Measurements from ENCODE around the gene PRR15.

Gene PRR15

DNA sequence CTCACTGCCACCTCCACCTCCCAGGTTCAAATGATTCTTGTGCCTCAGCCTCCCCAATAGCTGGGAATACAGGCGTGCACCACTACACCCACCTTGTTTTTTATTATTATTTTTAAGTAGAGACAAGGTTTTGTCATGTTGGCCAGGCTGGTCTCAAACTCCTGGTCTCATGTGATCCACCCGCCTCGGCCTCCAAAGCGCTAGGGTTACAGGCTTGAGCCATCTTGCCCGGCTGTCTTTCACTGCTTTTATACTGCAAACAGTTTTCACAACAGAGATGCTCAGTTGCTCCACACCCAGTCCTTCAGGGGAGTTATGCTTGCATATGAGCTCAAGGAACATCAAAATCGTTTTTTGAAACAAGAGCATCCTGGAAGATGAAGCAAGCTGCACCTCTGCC is 1.3 kb upstream of the PRR15 start:
- TF ChIP-seq GATA3 (IDR thresholded peaks at IDR 0.05; ENCODE audit: low read depth, low read length) (no peak), GATA2 (IDR thresholded peaks at IDR 0.05; ENCODE audit: low read depth, low read length) (no peak)

DNA sequence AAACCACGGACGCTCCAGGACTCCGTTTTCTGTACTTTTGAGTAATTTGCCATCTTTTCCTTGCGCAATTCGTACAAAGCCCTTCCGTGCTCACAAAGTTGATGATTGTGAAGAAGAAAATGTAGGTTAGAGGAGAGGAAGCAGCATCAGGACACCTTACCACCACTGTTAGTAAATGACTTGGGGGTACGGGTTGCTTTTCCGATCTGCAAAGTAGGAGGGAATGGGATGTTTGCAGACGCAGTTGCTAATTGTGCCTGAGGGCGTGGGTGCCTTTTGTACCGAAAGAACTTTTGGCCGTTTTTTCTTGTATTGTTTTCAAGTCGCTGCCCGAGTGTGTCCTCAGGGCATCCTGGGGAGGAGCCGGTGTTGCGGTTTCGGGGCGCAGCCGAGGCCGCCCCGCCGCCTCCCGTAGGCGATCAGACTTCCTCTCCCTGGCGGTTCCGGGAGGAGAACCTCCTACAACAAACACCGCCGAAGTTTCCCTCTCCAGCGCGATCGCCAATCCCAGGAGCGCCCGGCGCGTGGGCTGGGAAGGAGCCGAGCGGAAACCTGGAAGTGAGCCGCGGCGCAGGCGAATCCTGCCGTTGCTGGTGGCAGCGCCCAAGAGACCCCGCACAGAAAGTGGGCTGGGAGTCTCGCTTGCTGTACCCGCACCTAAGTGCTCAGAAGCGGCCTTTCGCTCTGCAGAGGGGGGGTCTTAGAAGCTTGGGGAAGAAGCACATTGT is 1.0 kb downstream of the PRR15 start:
- TF ChIP-seq GATA2 (IDR thresholded peaks at IDR 0.05; ENCODE audit: low read depth, low read length) (no peak), GATA3 (IDR thresholded peaks at IDR 0.05; ENCODE audit: low read depth, low read length) (no peak)

DNA sequence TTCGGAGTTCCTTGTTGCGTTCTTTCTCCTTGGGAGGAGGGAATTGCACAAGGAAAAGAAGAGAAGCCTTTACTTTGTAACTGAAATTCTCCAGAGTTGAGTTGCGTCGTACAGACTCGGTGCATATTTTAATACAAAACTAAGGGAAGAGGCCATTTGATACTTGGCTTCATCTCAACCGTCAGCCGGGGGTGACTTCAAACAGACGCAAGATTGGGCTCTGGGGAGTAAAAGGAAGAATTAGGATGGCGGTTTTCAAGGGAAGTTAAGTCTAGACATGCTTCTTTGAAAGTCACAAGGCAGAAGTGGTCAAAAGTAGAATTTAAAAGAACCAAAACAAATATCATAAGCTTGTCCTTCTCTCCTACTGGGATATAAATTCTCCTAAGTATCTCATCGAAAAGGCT is 1.6 kb downstream of the PRR15 start:
- TF ChIP-seq GATA2 (IDR thresholded peaks at IDR 0.05; ENCODE audit: low read depth, low read length) (no peak), GATA3 (IDR thresholded peaks at IDR 0.05; ENCODE audit: low read depth, low read length) (no peak)

DNA sequence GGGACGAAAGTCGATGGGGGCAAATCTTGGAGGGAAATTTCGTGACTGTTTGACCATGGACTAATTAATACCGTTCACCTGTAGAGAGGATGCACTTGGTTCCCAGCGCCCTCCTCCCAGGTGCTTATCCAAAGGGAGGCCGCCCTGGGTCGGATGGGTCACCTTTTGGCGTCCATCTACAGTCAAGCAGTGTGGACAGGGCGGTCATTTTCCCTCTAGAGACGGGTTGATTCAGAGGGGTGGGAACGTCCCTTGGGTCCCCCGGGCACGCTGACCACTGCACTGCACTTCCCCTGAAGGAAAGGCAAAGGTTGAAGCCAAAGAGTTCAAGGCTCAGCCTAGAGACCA is 2.0 kb downstream of the PRR15 start:
- TF ChIP-seq GATA2 (IDR thresholded peaks at IDR 0.05; ENCODE audit: low read depth, low read length) (no peak), GATA3 (IDR thresholded peaks at IDR 0.05; ENCODE audit: low read depth, low read length) (no peak)

DNA sequence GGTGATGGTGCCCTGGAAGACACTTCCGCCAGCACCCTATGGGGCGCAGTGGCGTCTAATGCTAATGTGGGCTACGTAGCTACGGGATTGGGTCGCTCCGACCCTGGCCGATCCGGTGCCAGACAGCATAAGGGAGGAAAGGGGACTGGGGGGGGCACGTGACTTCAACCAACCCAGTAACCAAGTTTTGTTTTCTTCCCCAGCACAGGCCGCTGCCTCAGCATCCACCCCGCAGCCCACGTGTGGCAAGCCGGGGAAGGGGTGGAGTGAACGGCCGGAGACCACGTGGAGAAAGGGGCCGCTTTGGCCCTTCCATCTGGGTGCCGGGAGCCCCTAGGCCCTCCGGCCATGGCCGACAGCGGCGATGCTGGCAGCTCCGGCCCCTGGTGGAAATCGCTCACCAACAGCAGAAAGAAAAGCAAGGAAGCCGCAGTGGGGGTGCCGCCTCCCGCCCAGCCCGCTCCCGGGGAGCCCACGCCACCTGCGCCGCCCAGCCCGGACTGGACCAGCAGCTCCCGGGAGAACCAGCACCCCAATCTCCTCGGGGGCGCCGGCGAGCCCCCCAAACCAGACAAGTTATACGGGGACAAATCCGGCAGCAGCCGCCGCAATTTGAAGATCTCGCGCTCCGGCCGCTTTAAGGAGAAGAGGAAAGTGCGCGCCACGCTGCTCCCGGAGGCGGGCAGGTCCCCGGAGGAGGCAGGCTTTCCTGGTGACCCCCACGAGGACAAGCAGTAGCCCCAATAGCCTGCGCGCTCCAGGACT is 2.5 kb downstream of the PRR15 start:
- TF ChIP-seq GATA3 (IDR thresholded peaks at IDR 0.05; ENCODE audit: low read depth, low read length), result no peak
- no peak for TF ChIP-seq GATA2 (IDR thresholded peaks at IDR 0.05; ENCODE audit: low read depth, low read length)

DNA sequence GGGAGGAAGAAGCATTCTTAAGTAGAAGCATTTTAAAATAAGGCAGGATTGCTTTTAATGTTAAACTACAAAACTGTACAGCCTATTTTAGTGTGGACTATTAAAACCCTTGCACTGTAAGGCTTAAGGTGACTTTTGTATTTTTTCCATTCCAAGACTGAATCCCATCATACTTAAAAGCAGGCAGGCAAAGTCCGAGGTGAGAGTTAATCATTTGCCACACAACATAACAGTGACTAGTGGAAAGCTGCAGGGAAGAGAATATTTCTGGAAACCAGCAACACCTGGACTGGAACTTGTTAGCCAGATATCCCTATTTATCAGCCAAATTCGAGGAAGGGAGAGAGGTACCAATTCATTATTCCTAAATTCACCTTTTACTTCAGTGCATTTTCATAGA is 3.5 kb downstream of the PRR15 start:
- no peak for TF ChIP-seq GATA2 (IDR thresholded peaks at IDR 0.05; ENCODE audit: low read depth, low read length)
- TF ChIP-seq GATA3 (IDR thresholded peaks at IDR 0.05; ENCODE audit: low read depth, low read length), result no peak

DNA sequence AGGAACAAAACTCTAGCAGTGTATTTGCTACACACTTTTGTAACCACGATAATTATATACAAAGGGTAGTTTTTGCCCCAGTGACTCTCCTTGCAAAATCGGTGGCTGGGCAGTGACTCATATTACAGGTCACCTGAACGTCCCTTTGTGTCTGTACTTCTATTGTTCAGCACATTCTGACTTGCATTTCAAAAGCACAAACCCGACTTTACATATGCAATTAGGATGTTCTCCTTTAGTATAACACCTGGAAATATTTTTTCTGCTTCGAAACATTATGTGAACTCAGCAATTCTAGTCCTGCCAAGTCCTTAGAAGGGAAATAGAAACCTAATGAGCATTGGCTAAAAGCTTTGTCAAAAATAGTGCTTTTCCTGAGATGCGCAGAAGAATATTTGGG is 6.0 kb downstream of the PRR15 start:
- TF ChIP-seq GATA3 (IDR thresholded peaks at IDR 0.05; ENCODE audit: low read depth, low read length), result no peak
- no peak for TF ChIP-seq GATA2 (IDR thresholded peaks at IDR 0.05; ENCODE audit: low read depth, low read length)

DNA sequence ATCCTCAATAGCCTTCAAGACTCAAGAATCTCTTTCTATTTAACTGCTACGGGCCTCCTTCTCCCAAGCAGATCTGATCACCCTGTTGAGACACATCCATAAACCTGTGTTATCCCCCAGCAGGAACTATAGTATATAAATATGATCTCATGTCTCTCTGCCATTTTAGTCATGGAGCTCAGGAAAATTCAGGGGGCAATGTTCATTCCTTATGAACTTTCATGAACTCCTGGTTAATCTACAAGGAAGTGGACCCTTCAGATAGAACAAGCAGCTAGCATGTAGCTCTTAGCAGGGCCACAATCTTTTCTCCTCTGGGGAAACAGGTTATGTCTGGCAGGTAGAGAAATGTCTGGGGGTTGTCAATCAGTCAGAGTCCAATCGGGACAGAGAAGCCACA is 8.9 kb downstream of the PRR15 start:
- TF ChIP-seq GATA2 (IDR thresholded peaks at IDR 0.05; ENCODE audit: low read depth, low read length) (no peak), GATA3 (IDR thresholded peaks at IDR 0.05; ENCODE audit: low read depth, low read length) (no peak)

DNA sequence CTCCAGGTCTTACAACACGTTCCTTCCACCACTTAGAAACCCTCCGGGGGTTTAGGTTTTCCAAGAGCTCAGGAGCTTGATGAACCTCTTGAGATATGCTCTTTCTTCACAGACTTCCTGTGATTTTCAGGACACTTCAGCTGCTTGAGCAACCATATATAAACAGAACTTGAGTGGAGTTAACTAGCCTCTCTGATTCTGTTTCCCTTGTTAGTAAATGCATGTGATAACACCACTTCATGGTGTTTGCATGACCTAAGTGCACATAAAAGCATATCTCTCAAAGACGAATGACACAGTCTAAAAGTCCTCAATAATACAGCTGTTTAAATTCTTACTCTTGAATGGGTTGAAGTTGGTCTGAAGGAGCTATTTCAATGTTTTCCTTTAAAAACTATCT is 9.9 kb downstream of the PRR15 start:
- TF ChIP-seq GATA3 (IDR thresholded peaks at IDR 0.05; ENCODE audit: low read depth, low read length) (no peak), GATA2 (IDR thresholded peaks at IDR 0.05; ENCODE audit: low read depth, low read length) (no peak)

DNA sequence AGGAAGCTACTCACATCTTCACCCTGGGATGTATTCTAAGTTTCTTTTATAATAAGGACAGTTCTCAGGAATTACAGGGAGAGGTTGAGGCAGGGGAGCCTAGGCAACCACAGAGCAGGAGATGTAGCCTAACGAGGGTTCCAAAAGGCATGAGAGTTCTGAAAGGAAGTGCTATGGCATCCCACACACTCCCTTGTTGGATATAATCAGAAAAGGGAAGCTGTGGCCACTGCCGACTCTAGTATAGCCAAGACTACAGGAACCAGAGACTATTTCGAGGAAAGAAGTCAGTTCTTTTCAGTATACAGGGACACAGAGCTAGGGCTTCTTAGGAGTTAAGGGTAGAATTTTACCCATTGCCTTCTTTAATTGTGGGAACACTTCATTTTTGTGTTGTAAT is 11.0 kb downstream of the PRR15 start:
- no peak for TF ChIP-seq GATA3 (IDR thresholded peaks at IDR 0.05; ENCODE audit: low read depth, low read length)
- TF ChIP-seq GATA2 (IDR thresholded peaks at IDR 0.05; ENCODE audit: low read depth, low read length), result no peak

DNA sequence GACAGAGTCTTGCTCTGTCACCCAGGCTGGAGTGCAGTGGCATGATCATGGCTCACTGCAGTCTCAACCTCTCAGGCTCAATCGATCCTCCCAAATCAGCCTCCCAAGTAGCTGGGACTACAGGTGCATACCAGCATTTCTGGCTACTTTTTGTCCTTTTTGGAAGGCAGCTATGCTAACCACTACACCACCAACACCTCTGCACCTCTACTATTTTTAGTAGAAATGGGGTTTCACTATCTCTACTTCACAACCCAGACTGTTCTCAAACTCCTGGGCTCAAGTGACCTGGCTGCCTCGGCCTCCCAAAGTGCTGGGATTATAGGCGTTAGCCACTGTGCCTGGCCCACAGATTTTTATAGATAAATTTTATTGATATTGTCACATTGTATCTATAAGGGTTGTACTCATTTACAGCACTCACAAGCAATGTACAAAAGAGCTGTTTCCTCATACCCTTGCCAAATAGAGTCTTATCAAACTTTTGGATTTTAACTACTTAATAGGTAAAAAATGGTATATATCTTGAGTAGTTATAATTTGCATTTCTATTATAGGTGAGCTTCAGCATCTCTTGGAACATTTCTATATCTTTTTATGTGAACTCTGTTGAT is 23.7 kb downstream of the PRR15 start:
- TF ChIP-seq GATA3 (IDR thresholded peaks at IDR 0.05; ENCODE audit: low read depth, low read length), result no peak
- TF ChIP-seq GATA2 (IDR thresholded peaks at IDR 0.05; ENCODE audit: low read depth, low read length), result no peak

DNA sequence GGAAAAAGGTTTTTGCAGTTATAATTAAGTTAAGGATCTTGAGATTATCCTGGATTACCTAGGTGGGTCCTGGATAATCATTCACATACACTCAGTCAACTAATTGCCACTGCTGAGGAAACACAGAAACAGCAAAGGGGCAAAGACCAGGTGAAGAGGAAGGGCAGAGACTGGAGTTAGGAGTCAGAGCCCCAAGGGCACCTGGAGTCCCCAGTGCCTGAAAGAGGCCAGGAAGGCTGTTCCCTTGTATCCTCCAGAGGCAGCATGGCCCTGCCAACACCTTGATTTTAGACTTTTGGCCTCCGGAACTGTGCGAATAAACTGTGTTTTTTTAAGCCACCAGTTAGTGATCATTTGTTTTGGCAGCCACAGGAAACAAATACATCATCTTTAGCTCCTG is 24.6 kb downstream of the PRR15 start:
- TF ChIP-seq GATA3 (IDR thresholded peaks at IDR 0.05; ENCODE audit: low read depth, low read length), result no peak

DNA sequence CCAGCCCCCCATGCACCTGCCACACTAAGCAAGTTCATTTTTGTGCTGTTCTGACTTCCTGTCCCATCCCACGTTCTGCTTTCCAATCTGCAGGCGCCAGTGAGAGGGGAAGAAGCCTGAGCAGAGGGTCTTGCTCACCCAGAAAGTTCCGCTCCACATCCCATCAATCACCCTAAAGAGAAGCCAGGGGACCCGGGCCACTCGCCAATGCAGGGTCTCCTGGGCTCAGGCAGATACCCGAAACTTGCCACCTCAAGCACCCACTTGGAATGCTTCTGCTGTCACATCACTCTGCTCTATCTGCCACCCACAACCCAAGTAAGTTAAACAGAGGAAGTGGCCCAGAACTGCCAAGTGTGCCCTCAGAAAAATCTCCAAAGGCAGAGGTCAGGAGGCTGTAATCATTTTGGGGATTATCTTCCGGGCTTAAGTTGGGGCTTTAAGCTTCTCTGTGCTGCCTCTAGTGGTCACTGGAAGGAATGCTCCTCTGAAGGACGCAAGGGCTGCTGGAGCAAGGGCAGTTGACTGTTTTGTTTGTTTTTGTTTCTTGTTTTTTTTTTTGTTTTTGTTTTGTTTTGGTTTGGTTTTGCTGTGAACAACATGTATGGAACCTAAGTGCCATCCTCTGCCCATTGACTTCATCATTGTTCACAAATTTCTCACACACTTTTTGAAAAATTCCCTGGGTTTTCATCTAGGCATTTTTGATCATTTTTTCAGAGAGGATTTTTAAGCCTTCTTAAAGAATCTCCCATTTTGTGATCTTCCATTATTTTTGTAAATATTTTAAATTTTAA is 25.5 kb downstream of the PRR15 start:
- no peak for TF ChIP-seq GATA3 (IDR thresholded peaks at IDR 0.05; ENCODE audit: low read depth, low read length)
- no peak for TF ChIP-seq GATA2 (IDR thresholded peaks at IDR 0.05; ENCODE audit: low read depth, low read length)

DNA sequence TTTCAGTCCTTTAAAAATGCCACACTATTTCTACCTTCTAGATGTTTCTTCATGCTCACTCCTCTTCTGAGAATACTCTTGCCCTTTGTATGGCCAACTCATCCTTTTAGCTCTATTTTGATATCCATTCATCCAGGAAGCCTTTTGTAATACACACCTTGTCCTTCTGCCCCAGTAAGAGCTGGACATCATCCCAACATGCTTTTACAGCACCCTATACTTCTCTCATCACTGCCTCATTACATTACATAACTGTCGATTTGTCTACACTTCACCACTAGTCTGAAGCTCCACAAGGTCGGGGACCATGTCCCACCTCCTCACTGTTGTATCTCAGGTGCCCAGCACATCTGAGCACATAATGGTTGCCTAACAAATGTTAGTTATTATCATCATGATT is 29.2 kb downstream of the PRR15 start:
- TF ChIP-seq GATA2 (IDR thresholded peaks at IDR 0.05; ENCODE audit: low read depth, low read length) (no peak), GATA3 (IDR thresholded peaks at IDR 0.05; ENCODE audit: low read depth, low read length) (no peak)

All from SH-SY5Y (cell line).